SK-N-SH (cell line): ENCODE results near the gene ZNF19. TPM values are rescaled to one million over a fixed set of nuclear protein-coding genes. Genes with fewer than 3 reads are reported as not detected.

Experiments used
- CTCF ChIA-PET: fragments of 300-600, 350-600 bp; formaldehyde crosslinking; extraction: SDS; loops from one replicate; lab custom pipeline; 2021; lab: Yijun Ruan, JAX
- POLR2A ChIA-PET: fragments of 350-600 bp; sonication (Branson Sonifier 250); formaldehyde crosslinking; extraction: SDS; loops from one replicate; lab custom pipeline; 2020; ENCODE audit warnings: antibody characterized with exemption, inconsistent platforms; lab: Yijun Ruan, JAX
- DNase-seq: peaks from one replicate; pipeline ENCODE4 v3.0.0; 2012
- H2AFZ ChIP-seq: fragments of 200-600 bp; sonication (generic); 2 replicates; pipeline ENCODE4 v1.8.1; 2016; ENCODE audit warnings: antibody characterized with exemption, mild to moderate bottlenecking, low read depth
- H3F3A ChIP-seq: fragments of 200-600 bp; sonication (generic); replicated peaks from 2 replicates; pipeline ENCODE3; 2016; ENCODE audit warnings: antibody characterized with exemption, mild to moderate bottlenecking; ENCODE audit not compliant: insufficient read depth
- H3K27ac ChIP-seq, 2 experiments: fragments of 200-500 bp in 1 of 2; fragments of 200-600 bp in 1 of 2; sonication (Bioruptor generic) in 1 of 2; sonication (generic), shearing (Covaris generic) in 1 of 2; 2 replicates each; pipeline versions ENCODE4 v1.5.1 to v1.6.1; 2014 to 2016; ENCODE audit warnings: low read depth in 2 of 2, inconsistent platforms in 1 of 2, low read length in 1 of 2, mild to moderate bottlenecking in 1 of 2, mixed read lengths in 1 of 2
- H3K27me3 ChIP-seq: fragments of 200-600 bp; sonication (generic), shearing (Covaris generic); 2 replicates; pipeline ENCODE4 v1.6.1; 2016; ENCODE audit warnings: mixed run types; ENCODE audit not compliant: insufficient read depth
- H3K36me3 ChIP-seq, 2 experiments: fragments of 200-500 bp in 1 of 2; fragments of 200-600 bp in 1 of 2; sonication (Bioruptor generic) in 1 of 2; sonication (generic) in 1 of 2; replicated peaks in 1 of 2; 2 replicates each; pipeline versions ENCODE3 to v1.5.1; 2014 to 2016; ENCODE audit warnings: low read length in 1 of 2, mild to moderate bottlenecking in 1 of 2; ENCODE audit not compliant: insufficient read depth in 2 of 2, control insufficient read depth in 1 of 2
- H3K4me1 ChIP-seq, 2 experiments: fragments of 200-500 bp in 1 of 2; fragments of 200-600 bp in 1 of 2; sonication (Bioruptor generic) in 1 of 2; sonication (generic), shearing (Covaris generic) in 1 of 2; 2 replicates each; pipeline versions ENCODE4 v1.5.1 to v1.6.1; 2014 to 2016; ENCODE audit warnings: low read depth in 1 of 2, low read length in 1 of 2, mixed run types in 1 of 2; ENCODE audit not compliant: insufficient read depth in 2 of 2, control insufficient read depth in 1 of 2
- H3K4me2 ChIP-seq: fragments of 200-600 bp; sonication (generic), shearing (Covaris generic); 2 replicates; pipeline ENCODE4 v1.6.1; 2017; ENCODE audit warnings: mixed run types
- H3K4me3 ChIP-seq, 2 experiments: fragments of 200-500 bp in 1 of 2; fragments of 200-600 bp in 1 of 2; sonication (Bioruptor generic) in 1 of 2; sonication (generic), shearing (Covaris generic) in 1 of 2; 2 replicates each; pipeline versions ENCODE4 v1.5.1 to v1.8.1; 2014 to 2016; ENCODE audit warnings: low read depth in 2 of 2, inconsistent platforms in 1 of 2, low read length in 1 of 2, mild to moderate bottlenecking in 1 of 2, mixed read lengths in 1 of 2, moderate library complexity in 1 of 2
- H3K79me2 ChIP-seq: fragments of 200-600 bp; sonication (generic); 2 replicates; pipeline ENCODE4 v1.8.1; 2017; ENCODE audit warnings: mild to moderate bottlenecking; ENCODE audit not compliant: insufficient read depth
- H3K9ac ChIP-seq: fragments of 200-600 bp; sonication (generic); 2 replicates; pipeline ENCODE4 v1.6.1; 2017; ENCODE audit warnings: mixed run types
- H3K9me2 ChIP-seq: fragments of 200-600 bp; sonication (generic); 2 replicates; pipeline ENCODE4 v1.6.1; 2017; ENCODE audit warnings: mixed run types
- H3K9me3 ChIP-seq: fragments of 200-600 bp; sonication (generic); 2 replicates; pipeline ENCODE4 v1.6.1; 2017; ENCODE audit warnings: mixed run types, mild to moderate bottlenecking, moderate library complexity
- H4K20me1 ChIP-seq: fragments of 200-600 bp; sonication (generic); 2 replicates; pipeline ENCODE4 v1.6.1; 2017; ENCODE audit warnings: mild to moderate bottlenecking, mixed run types; ENCODE audit not compliant: insufficient read depth
- CTCF ChIP-seq: fragments of 200-600 bp; sonication (generic); IDR thresholded peaks from 2 replicates; pipeline ENCODE4 v1.6.1; 2017; ENCODE audit warnings: antibody characterized with exemption, mild to moderate bottlenecking, moderate library complexity
- ELF1 ChIP-seq: IDR thresholded peaks from 2 replicates; pipeline ENCODE4 v1.4.0; 2012
- EZH2phosphoT487 ChIP-seq: fragments of 200-600 bp; sonication (generic); IDR thresholded peaks from 2 replicates; pipeline ENCODE4 v1.6.1; 2017; ENCODE audit warnings: low read depth, mixed run types, mild to moderate bottlenecking, antibody characterized with exemption, moderate library complexity, borderline replicate concordance
- JUND ChIP-seq: IDR thresholded peaks from 2 replicates; pipeline ENCODE4 v1.4.0; 2012
- NFIC ChIP-seq: IDR thresholded peaks from 2 replicates; pipeline ENCODE4 v1.4.0; 2012; ENCODE audit warnings: borderline replicate concordance
- NRF1 ChIP-seq: IDR thresholded peaks from 2 replicates; pipeline ENCODE4 v1.6.1; 2012; ENCODE audit warnings: low read depth, mild to moderate bottlenecking, low read length
- RCOR1 ChIP-seq: fragments of 150-350 bp; IDR thresholded peaks from 2 replicates; pipeline ENCODE4 v1.6.1; 2017; ENCODE audit warnings: antibody characterized with exemption, low read length
- REST ChIP-seq: IDR thresholded peaks from 2 replicates; pipeline ENCODE4 v1.6.1; 2012; ENCODE audit warnings: mild to moderate bottlenecking, low read depth, low read length, moderate library complexity
- SMC3 ChIP-seq: IDR thresholded peaks from 2 replicates; pipeline ENCODE4 v1.6.1; 2012; ENCODE audit warnings: low read depth, low read length, improper control_type of control experiment
- TAF1 ChIP-seq: IDR thresholded peaks from 2 replicates; pipeline ENCODE4 v1.6.1; 2012; ENCODE audit warnings: low read depth, mild to moderate bottlenecking, low read length, moderate library complexity, borderline replicate concordance
- TCF12 ChIP-seq: IDR thresholded peaks from 2 replicates; pipeline ENCODE4 v1.4.0; 2012
- TEAD4 ChIP-seq: IDR thresholded peaks from 2 replicates; pipeline ENCODE4 v1.4.0; 2012; ENCODE audit warnings: mild to moderate bottlenecking, borderline replicate concordance; ENCODE audit not compliant: insufficient read depth
- YY1 ChIP-seq: IDR thresholded peaks from 2 replicates; pipeline ENCODE4 v1.4.0; 2012; ENCODE audit warnings: low read depth, mild to moderate bottlenecking
- whole genome bisulfite sequencing: methylation state at CpG from one replicate; pipeline ENCODE4 v1.1.6; 2017; ENCODE audit warnings: low lambda C conversion rate; 5-methylcytosine and 5-hydroxymethylcytosine counted together
- polyA plus RNA-seq, 3 experiments: library from polyadenylated mRNA; depleted of rRNA; stranded (reverse); fragments of >200 nt; gene quantifications; 2 replicates each; pipeline ENCODE4 v1.2.3, GENCODE V29; 2012

ZNF19 gene
- polyA plus RNA-seq, 1 of the 3 experiments (the other 2 are of a cell fraction), result 1.4 TPM

GRCh38 chr16:71482569-71482968, 6.6 kb downstream of the ZNF19 start (continued):
- TF ChIP-seq REST (no peak), CTCF (no peak), ELF1 (no peak), TAF1 (no peak), TCF12 (no peak)

- no peak for TF ChIP-seq RCOR1
- TF ChIP-seq TEAD4, result no peak
- no peak for TF ChIP-seq NRF1
- TF ChIP-seq JUND, result no peak
- no peak for TF ChIP-seq EZH2phosphoT487
- TF ChIP-seq REST, result no peak
- TF ChIP-seq YY1, result no peak
- TF ChIP-seq NFIC, result no peak
- no peak for TF ChIP-seq SMC3
- Histone ChIP-seq H3F3A (peaks cover 15% of the 10 kb centered on the region), H4K20me1 (no peaks in the 10 kb centered on the region), H3K36me3 (peaks cover 23 to 29% of the 10 kb centered on the region in 2 experiments), H3K9ac (no peak overlapping the region), H3K9me3 (no peaks in the 10 kb centered on the region; the same call in 1 of the 2 replicates), H3K27me3 (no peaks in the 10 kb centered on the region), H3K4me2 (no peak overlapping the region), H3K4me3 (no peak overlapping the region), H2AFZ (no peak overlapping the region), H3K27ac (no peak overlapping the region), H3K79me2 (peaks cover 11% of the 10 kb centered on the region), H3K9me2 (no peaks in the 10 kb centered on the region), H3K4me1 (peaks cover 0 to 8% of the 10 kb centered on the region in 2 experiments; a peak in 2 of 4 replicates)
- WGBS, result 95% methylated on average over 2 of the region's 2 CpGs
- no peak for DNase-seq
- CTCF ChIA-PET, result interaction anchor here (0.6 to 3.7 kb wide), 2 partner anchors 18 to 19 kb away, joined by 3 to 19 read pairs; partner anchors contain the start of gene ZNF23
- POLR2A ChIA-PET, result interaction anchor here (1.6 kb wide), 1 partner anchor 19 kb away, joined by 4 read pairs; the partner anchor contains the start of gene ZNF23
Measured at GRCh38 chr16:71480956-71481355, 8.2 kb downstream of the ZNF19 start.
